ENCODE results near the gene MAML3.

The MAML3 gene

DNA sequence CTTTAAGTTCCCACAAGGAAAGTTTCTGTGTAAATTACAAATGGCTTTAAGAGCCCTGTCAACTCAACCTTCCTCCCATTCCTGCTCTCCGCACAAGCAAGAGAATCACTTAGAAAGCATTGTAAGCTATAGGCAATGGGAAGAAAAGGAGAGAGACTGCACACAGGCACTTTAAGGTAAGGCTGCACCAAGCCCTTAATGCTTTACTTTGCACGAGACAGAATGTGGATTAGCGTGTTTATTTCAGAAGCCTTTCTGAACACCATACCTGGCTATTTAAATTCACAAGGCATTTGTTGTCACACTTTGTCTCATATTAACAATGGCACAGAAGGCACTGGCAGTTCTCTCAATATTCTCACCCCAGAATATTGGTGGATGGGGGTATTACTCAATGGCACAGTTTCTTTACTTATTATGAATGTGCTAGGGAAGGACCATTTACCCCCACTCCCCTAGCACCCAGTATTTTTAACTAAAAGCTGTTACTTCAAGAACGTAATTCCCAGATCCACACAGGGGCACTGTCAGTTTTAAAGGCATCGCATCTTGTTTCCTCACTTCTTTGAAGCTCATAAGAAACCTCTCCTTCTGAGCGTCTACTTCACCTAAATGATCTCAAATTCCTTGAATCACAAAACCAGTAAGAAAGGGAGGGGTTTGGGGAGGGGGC, 150.0 kb downstream of the MAML3 start:
- DNase-seq (ENCODE audit: low read depth) = no peak

DNA sequence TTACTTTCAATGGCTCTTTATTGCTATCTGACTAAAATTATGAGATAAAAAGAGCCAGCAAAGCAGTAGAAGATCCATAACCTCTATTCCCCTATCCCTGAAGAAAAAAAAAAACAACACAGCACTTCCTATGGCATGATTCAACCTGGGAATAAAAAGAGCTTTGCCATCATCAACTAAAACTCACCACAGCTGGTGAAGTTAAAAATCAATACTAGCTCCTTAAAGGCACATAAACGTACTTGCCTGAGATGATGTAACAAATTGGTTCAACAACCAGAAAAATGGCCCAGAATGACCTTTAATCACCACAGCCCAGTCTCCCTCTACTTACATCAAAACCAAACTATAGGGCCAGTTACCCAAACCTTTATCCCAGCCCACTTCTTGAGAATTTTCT, 153.8 kb downstream of the MAML3 start:
- no peak for DNase-seq (ENCODE audit: low read depth)

DNA sequence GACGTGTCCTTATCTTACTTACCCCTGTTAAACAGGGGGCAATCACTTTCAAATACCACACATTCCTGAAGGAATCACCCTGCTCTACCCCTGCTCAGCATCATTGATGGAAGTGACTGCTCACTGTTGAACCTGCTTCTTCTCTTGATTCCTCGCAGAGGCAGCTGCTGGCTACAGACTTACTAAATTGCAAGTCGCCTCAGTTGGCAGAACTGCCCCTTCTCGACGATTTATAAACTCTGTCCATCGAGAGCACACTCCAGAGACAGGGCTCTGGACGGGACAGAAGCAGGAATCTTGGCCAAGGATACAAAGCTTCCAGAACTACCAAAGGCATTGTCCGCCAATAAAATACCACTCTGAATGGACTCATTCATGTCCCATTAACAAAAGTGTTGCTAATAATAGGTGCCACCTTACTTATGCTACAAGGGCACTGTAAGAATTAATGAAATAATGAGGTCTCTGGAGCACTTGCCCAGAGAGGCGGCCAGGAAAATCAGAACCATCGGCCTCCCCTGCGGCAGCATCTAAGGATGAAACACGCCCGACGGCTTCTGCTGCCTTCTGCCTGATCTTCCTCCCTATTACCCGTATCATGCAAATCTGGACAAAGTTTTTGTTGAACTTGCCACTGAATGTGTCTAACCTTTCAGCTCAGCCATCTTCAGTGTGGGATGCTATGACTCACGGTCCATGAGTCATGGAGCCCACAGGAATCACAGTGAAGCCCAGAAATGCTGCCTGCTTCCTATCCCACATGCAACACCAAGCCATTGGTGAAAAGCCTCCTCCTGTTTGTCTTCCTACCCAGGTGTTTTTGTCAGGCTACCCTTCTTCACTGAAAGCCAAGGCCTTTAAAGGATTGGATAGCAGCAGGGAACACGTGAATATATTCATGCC, 164.9 kb downstream of the MAML3 start:
- DNase-seq (ENCODE audit: low read depth) = peak; percentile 12

DNA sequence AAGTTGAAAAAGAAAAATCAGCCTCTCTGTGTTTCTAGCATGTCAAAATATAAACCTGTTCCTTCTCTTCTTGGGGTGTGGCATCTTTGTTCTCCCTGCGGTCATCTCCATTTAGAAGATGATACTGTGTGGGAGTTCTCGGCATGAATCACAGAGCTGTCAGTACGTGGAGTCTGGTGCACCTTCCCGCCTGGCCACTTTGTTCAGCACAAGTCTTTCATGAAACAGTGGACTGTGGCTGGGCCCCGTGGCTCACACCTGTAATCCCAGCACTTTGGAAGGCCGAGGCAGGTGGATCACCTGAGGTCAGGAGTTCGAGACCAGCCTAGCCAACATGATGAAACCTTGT, 166.5 kb downstream of the MAML3 start:
- DNase-seq (ENCODE audit: low read depth) = no peak

DNA sequence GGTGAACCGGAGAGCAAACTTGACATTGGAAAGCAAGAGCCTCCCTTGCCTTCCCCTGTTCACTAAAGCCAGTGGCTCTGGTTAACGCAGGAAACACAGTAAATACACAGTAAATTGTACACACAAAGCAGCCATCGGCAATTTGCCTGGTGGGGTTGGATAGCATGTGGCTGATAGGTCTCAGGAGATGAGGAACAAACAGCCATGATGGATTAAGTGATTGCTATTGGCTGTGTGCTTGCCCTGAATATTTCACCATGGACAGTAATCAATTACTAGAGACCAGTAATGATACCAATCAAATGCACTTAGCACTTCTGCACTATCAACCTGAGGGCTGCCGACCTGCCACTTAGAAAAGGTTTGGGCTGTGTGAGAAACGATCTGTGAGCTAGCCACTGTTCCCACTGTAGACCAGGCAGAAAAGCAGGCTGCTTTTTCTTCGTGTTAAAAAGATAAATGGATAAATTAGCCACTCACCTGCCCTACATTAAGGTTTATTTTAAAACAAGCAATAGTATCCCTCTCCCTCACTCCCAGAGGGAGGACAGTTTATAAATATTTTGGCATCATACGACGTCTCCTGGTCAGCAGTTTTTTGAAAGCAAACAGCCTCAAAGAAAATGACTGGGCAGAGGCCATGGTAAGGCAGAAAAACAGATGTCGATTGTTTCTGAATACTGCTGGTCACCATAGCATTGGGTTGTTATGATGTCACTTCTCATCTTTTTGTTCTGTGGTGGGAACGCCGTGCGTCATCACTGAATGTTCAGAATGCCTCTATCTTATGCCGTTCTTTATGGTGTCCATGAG, 167.1 kb downstream of the MAML3 start:
- no peak for DNase-seq (ENCODE audit: low read depth)

DNA sequence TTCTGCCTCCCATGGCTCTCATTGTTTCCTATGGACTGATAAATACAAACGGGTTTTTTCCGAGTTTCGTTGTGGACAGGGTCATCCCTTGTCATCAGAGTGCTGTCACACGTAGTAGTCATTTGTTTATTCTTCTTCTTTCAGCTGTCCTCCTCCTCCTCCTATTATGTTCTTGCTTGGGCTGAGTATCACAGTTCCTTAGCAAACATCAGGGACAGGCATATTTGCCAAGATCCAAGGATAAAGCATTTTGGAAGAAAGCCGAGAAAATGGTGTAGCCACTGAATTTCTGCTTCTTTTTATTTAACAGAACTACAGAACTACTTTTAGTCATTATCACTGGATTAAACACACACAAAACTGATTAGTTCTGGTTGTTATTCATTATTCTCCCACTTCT, 167.9 kb downstream of the MAML3 start:
- no peak for DNase-seq (ENCODE audit: low read depth)

DNA sequence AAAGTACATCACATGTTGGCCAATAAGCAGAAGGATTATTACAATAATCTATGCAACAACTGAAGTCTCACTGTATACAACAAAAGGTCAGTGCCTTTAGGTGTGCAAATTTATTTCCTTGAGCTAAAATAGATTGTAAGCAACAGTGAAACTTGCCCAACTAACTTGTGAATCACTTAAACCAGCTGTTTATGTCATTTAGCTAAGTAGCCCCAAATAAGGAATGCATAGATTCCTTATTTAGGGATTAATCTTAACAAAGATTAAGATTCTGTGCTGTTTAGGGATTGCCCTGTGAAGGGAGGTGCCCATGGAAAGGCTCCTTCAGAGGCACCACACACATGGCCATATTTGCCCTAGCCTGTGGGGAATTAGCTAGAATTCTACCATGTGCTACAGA, 168.6 kb downstream of the MAML3 start:
- no peak for DNase-seq (ENCODE audit: low read depth)

DNA sequence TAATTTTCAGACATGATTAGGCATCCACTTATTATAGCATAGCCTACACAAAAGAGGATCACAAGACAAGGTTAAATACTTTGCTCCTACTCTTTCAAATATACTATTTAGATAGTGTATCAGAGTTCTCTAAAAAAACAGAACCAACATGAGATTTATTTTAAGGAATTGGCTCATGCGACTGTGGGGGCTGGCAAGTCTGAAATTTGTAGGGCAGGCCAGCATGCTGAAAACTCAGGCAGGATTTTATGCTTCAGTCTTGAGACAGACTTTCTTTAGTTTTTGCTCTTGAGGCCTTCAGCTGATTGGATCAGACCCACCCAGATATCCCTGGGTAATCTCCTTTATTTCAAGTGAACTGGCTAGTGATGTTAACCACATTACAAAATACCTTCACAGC, 169.5 kb downstream of the MAML3 start:
- DNase-seq (ENCODE audit: low read depth) = no peak

DNA sequence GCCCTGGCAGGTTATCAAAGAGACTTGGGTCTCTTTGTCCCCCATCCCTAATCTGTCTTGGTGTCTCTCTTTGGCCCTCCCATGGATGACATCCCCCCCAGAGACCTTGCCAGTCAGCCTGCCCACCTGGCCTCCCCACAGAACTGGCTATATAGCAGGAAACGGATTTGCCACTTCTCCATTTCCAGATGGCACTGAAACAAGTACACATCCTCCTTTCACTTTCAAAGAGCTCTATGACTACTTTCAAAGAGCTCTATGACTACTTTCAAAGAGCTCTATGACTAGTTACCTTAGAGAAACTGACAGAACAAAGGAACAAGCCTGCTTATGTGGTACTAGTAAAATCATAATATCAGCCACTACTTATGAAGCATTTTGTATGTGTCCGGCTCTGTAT, 175.3 kb downstream of the MAML3 start:
- DNase-seq (ENCODE audit: low read depth) = no peak

DNA sequence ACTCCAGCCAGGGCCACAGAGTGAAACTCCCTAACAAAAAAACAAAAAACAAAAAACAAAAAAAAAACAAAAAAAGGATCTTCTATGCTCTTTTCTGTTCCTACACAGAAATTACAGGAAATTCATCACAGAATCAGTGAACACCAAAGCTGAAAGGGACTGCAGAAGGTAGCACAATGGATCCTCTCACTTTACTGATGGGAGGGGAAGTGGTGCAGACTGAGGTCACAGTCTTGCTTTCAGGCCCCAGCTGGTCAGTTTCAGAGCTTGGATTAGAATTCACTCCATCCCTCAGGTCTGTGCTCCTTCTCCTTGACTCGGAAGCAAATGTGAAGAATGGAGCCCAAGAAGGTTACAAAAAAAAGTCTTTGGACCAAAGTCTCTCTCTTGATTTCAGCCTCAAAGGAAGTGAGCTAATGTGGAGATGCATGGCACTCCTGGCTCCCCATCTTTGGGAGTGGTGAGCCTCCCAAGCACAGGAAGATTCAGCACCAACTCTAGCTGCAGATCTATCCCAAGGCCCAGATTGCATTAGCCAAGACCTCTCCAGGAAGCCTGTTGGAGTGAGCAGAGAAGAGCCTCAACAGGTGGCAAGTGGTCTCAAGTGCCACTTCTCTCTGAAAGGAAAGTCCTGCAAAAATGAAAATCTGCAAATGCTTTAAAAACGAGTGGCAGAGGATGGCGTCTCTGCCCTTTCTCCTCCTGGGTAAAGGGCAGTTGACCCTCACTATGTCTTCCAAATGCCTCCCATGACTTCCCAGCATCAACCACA, 176.0 kb downstream of the MAML3 start:
- DNase-seq (ENCODE audit: low read depth) = no peak

DNA sequence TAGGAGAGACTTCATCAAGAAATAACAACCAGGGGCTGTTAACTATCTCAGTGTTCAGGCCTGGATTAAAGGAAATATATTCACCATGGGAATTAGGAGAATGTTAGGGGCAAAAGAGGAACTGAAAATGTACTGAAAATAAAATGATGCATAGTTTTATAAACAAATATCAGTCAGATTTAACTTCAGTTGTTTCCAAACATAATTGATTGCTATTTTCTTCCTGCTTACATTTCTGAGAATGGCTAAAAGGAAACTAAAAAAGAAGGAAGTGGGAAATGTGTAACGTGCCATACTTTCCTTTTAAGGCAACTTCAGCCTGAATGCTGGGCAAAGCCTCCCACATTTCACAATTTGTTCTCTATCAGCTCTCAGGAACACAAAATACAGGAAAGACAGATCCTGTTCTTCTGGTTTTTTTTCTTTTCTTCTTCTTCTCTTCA, 178.1 kb downstream of the MAML3 start:
- no peak for DNase-seq (ENCODE audit: low read depth)

DNA sequence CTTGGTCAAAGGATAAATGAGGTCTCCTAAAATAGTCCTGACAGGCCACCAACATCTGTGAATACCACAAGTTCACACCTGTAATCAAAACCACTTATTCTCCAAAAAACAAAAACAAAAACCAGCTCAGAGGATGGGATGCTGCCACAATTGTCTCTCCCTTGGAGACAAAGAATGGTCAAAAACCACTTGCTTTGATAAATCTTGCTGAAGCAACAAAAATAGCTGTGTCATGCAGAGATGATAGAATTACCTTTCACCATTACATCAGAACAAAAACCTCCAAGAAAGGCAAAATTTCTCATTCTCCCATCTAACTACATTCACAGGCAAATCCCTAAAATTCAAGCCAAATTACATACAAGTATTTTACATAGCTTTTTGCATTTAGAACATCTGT, 180.4 kb downstream of the MAML3 start:
- DNase-seq (ENCODE audit: low read depth) = no peak

DNA sequence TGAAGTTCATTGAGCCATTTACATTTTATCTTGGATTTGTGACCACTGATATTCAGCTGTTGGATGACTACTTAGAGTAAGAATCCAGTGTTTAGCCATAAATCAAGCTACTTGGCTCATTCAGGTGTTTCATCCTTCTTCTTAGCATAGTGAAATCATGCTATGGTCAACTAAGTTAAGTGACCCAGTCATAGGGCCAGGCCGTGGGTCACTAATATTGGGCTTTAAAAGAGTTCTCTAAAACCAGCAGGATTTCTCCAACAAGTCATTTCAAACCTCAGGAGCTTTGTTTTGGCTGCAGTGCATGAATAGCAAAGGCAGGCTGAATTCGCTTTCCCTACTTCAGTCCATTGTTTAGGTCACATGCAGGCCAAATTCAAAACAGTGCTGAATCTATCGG, 181.0 kb downstream of the MAML3 start:
- no peak for DNase-seq (ENCODE audit: low read depth)

DNA sequence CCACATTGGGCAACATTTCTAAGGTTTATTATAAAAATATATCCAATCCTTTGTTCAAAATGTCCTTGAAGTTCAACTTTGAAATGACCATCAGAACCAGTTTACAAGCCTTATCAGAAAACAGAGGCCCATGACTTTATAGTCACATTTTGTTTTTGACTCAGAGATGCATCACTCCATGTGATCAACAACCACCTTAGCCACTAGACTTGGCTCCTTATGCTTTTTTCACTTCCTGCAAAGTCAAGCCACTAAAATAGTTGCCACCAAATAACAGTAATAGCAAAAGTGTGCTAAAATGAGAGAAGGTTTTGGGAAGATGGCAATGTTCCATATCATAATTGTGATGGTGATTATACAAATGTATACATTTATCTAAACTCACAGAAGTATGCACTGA, 181.7 kb downstream of the MAML3 start:
- no peak for DNase-seq (ENCODE audit: low read depth)

DNA sequence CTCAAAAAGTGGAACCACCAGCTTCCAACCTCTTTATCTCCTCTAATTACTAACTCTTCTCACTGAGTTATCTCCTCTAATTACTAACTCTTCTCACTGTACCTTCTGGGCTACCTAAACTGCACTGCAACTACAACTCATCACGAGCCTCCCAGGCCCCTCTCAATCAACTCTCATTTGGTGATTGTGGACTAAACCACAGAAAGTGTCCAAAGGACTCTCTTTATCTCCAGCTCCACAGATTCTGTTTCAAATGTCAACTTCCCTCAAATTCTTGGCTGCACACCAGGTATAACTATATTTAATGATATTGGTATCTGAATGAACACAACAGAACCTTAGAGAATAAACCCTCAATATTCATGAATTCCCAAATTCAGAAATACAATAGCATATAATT, 182.9 kb downstream of the MAML3 start:
- DNase-seq (ENCODE audit: low read depth) = no peak

DNA sequence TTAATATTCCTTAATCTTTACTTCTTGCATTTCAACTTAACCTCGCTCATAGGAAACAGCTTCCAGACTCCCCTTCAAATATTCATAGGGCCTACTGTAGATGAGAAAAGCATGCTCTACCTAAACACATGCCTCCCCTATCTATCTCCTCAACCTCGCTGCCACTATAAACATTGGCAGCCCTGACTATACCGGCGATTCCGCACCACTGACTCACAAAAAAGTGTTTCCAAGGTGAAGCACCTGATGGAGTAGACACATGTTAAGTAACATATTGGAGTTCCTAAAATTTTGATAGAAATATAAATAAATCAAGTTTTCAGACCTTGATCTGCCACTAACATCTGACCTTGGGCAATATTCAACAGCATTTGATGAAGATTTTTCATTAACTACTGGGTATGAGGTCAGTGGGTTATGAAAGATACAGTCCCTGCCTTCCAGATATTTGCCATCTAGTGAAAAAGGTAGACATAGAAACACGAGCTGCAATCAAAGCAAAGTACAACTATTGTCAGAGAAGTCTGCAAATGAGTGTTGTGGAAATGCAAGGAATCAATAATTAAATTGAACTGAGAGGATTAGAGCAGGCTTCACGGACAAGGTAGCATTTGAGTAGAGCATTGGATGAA, 184.2 kb downstream of the MAML3 start:
- DNase-seq (ENCODE audit: low read depth) = no peak

DNA sequence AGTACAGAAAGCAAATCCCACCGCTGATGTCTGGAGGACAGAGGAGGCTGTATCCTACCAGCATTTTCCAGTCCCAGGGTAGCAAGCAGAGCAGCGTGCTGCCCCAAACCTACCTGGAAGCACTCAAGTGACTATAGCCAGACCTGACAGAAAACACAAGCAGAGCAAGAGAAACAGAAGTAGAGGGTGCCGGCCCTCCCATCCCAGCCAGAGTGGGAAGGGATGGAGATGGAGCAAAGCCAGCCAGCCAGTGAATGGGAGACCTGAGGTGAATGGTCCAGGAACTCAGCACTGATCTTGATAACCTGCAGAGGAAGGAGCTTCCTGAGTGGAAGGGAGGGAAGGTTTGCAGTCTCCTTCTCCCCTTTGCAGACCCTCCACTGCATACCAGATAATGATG, 185.2 kb downstream of the MAML3 start:
- DNase-seq (ENCODE audit: low read depth) = no peak

DNA sequence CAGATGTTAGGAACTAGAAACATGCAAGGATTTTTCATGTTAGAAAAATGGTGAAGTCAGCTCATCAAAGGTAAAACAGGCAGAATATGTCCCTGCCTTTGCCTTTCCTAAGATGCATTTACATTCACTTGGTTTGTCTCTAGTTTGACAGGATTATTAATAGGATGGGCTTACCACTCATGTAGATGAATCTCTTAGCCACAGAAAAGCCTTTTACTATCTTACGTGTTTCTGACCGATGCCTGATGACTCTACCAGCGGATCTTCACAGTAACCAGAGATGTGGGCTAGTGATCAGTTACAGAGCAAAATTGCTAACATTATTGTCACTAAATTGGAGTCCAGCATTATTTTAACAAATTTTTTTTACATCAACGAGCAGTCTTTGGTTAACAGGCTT, 187.6 kb downstream of the MAML3 start:
- no peak for DNase-seq (ENCODE audit: low read depth)

DNA sequence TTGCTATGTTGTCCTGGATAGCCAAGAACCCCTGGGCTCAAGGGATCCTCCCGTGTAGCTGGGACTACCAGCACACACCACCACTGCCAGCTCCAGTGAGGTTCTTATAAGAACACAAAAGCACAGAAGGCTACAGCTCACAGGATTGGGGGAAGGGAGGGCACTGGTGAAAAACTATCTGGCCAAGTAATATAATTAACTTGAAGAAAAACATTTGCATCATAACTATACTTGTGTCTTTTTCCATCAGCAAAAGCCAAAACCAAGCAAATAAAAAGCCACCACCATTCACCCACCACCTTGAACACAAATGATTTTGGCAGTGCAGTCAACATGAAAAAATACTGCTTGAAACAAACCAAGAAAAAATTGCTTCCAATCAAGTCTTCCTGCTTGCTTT, 188.2 kb downstream of the MAML3 start:
- no peak for DNase-seq (ENCODE audit: low read depth)

DNA sequence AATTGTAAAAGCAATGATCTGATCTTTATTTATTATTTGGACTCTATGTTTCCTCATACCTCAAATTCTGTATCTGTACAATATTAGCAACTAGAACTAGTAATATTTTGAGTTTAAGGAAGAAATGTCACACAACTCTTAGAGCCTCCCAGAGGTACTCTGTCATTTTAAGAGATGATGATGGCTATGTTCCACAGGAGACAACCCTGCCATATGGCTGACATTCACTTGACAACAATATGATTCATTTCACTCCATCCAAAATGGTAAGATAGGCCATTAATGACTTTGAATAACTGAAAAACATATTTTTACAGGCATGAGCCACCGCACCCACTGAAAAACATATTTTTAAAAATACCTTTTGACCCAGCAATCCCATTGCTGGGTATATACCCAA, 190.3 kb downstream of the MAML3 start:
- DNase-seq (ENCODE audit: low read depth) = no peak

DNA sequence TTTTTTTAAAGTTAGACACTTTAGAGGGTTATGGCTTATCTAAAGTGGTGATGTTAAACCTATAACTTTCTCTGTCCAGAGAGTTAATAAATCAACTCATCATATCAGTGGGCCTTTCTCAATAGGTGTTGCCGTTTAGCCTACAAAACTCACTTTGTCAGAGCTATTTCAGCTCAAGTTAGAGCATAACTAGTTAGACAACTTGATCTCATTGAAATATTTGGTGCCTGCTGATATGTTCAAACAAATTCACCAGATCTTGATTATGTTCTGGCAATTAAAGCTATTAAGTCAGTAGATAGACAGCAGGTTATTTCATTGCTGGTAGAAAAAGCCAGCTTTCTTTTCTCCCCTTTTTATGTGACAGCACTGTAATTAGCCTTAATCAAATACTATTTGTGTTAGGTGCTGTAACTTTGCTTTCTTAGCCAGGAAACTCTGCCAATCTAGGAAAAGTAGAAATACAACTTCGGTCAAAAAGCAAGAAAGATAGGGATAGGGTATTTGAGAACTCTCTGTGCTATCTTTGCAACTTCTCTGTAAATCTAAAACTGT, 191.8 kb downstream of the MAML3 start:
- no peak for DNase-seq (ENCODE audit: low read depth)
